Parathyroid adenoma (tissue), 2 donors: ENCODE measurements around the gene DPP3.

Experiments
- H2AFZ ChIP-seq: fragments of 300-600 bp; sonication (generic); one replicate; pipeline ENCODE4 v1.7.0; 2017; ENCODE audit warnings: antibody characterized with exemption, mild to moderate bottlenecking
- H3K27ac ChIP-seq: fragments of 300-600 bp; sonication (generic); one replicate; pipeline ENCODE4 v1.7.0; 2017
- H3K27me3 ChIP-seq: fragments of 300-600 bp; sonication (generic); one replicate; pipeline ENCODE4 v1.7.0; 2017; ENCODE audit warnings: low read length; ENCODE audit not compliant: control insufficient read depth, insufficient read depth
- H3K36me3 ChIP-seq: fragments of 300-600 bp; sonication (generic); one replicate; pipeline ENCODE4 v1.7.0; 2017; ENCODE audit warnings: low read length; ENCODE audit not compliant: control insufficient read depth, insufficient read depth
- H3K4me1 ChIP-seq: fragments of 300-600 bp; sonication (generic); one replicate; pipeline ENCODE4 v1.7.0; 2017; ENCODE audit warnings: control low read depth
- H3K4me2 ChIP-seq: fragments of 300-600 bp; sonication (generic); one replicate; pipeline ENCODE4 v1.7.0; 2017; ENCODE audit warnings: low read length
- H3K4me3 ChIP-seq: fragments of 300-600 bp; sonication (generic); one replicate; pipeline ENCODE4 v1.7.0; 2017; ENCODE audit warnings: low read depth, low read length
- H3K79me2 ChIP-seq: fragments of 300-600 bp; sonication (generic); one replicate; pipeline ENCODE4 v1.7.0; 2017; ENCODE audit warnings: control low read depth
- H3K9ac ChIP-seq: fragments of 300-600 bp; sonication (generic); one replicate; pipeline ENCODE4 v1.7.0; 2017; ENCODE audit warnings: mild to moderate bottlenecking
- H3K9me3 ChIP-seq: fragments of 300-600 bp; sonication (generic); one replicate; pipeline ENCODE4 v1.7.0; 2017; ENCODE audit warnings: low read length; ENCODE audit not compliant: control insufficient read depth
- CTCF ChIP-seq: fragments of 300-600 bp; sonication (generic); IDR thresholded peaks from one replicate; pipeline ENCODE4 v1.7.0; 2017; ENCODE audit warnings: antibody characterized with exemption, mild to moderate bottlenecking
- donor health status: primary hyperparathyroidism.

DPP3 gene

GRCh38 chr11:66529069-66529468 lies 48.8 kb downstream of the DPP3 start:
- Histone ChIP-seq H3K4me2 (no peak overlapping the region), H3K36me3 (no peaks in the 10 kb centered on the region), H3K27ac (no peak overlapping the region), H3K9ac (no peak overlapping the region), H3K4me3 (no peak overlapping the region), H3K27me3 (no peaks in the 10 kb centered on the region), H3K4me1 (no peaks in the 10 kb centered on the region), H3K79me2 (no peaks in the 10 kb centered on the region), H2AFZ (no peak overlapping the region), H3K9me3 (no peaks in the 10 kb centered on the region)
- no peak for TF ChIP-seq CTCF

GRCh38 chr11:66529655-66530054 lies 49.4 kb downstream of the DPP3 start:
- TF ChIP-seq CTCF, result no peak
- H3K4me1 ChIP-seq, result no peaks in the 10 kb centered on the region
- H3K4me2 ChIP-seq, result no peak overlapping the region
- H3K79me2 ChIP-seq, result no peaks in the 10 kb centered on the region
- H2AFZ ChIP-seq, result no peak overlapping the region
- H3K27ac ChIP-seq, result no peak overlapping the region
- no peaks in the 10 kb centered on the region for H3K27me3 ChIP-seq
- H3K4me3 ChIP-seq, result no peak overlapping the region
- no peak overlapping the region for H3K9ac ChIP-seq
- H3K36me3 ChIP-seq, result no peaks in the 10 kb centered on the region
- no peaks in the 10 kb centered on the region for H3K9me3 ChIP-seq

- no peak overlapping the region for H3K9ac ChIP-seq
- H3K79me2 ChIP-seq, result no peaks in the 10 kb centered on the region
- H3K4me1 ChIP-seq, result no peaks in the 10 kb centered on the region
- TF ChIP-seq CTCF, result no peak
- no peak overlapping the region for H3K4me2 ChIP-seq
- H2AFZ ChIP-seq, result no peak overlapping the region
- H3K4me3 ChIP-seq, result no peak overlapping the region
- H3K9me3 ChIP-seq, result no peaks in the 10 kb centered on the region
- no peaks in the 10 kb centered on the region for H3K36me3 ChIP-seq
- H3K27me3 ChIP-seq, result no peaks in the 10 kb centered on the region
- H3K27ac ChIP-seq, result no peak overlapping the region
Measured at GRCh38 chr11:66530927-66531709, 50.9 kb downstream of the DPP3 start.

- no peak overlapping the region for H3K9ac ChIP-seq
- no peak overlapping the region for H3K27ac ChIP-seq
- no peaks in the 10 kb centered on the region for H3K36me3 ChIP-seq
- TF ChIP-seq CTCF, result no peak
- H3K9me3 ChIP-seq, result no peaks in the 10 kb centered on the region
- no peaks in the 10 kb centered on the region for H3K4me1 ChIP-seq
- H3K27me3 ChIP-seq, result no peaks in the 10 kb centered on the region
- H2AFZ ChIP-seq, result no peak overlapping the region
- H3K79me2 ChIP-seq, result no peaks in the 10 kb centered on the region
- H3K4me3 ChIP-seq, result no peak overlapping the region
- no peak overlapping the region for H3K4me2 ChIP-seq
Measured at GRCh38 chr11:66531841-66532240, 51.6 kb downstream of the DPP3 start.

- H2AFZ ChIP-seq, result no peak overlapping the region
- no peaks in the 10 kb centered on the region for H3K4me1 ChIP-seq
- H3K79me2 ChIP-seq, result no peaks in the 10 kb centered on the region
- H3K9me3 ChIP-seq, result no peaks in the 10 kb centered on the region
- no peaks in the 10 kb centered on the region for H3K27me3 ChIP-seq
- TF ChIP-seq CTCF, result no peak
- no peak overlapping the region for H3K27ac ChIP-seq
- no peaks in the 10 kb centered on the region for H3K36me3 ChIP-seq
- no peak overlapping the region for H3K4me2 ChIP-seq
- H3K9ac ChIP-seq, result no peak overlapping the region
- H3K4me3 ChIP-seq, result no peak overlapping the region
Measured at GRCh38 chr11:66532784-66533183, 52.5 kb downstream of the DPP3 start.
